ENCODE results near the gene RPS18.

DNA sequence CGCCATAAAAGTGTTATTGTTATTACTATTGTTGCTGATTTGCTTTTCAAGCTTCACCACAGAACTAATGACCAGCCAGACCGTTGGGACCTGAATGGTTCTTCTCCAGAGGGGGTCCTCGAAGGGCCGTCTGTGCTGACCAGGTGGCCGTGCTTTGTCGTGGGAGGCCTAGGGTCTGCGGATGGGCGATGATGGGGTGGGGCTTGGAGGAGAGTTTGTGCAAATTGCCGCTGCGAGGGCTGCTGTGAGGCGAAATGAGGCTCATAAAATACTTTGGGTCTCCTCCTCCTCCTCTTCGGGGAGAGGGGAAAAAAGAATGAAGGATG lies 51.7 kb downstream of the RPS18 start:
- no peak for TF ChIP-seq POLR2A (IDR thresholded peaks at IDR 0.05; ENCODE audit: low read depth)
- TF ChIP-seq EP300 (IDR thresholded peaks at IDR 0.05): no peak
- TF ChIP-seq CTCF (IDR thresholded peaks at IDR 0.05): no peak
- no peak for TF ChIP-seq POLR2AphosphoS5 (IDR thresholded peaks at IDR 0.05)

All from esophagus muscularis mucosa (tissue), 4 donors.